HCT116 (cell line): ENCODE results near the gene CARD9. TPM values are rescaled to one million over a fixed set of nuclear protein-coding genes. Genes with fewer than 3 reads are reported as not detected.

Source experiments
- ATAC-seq: fragments of 200-7000 bp; cut with Tn5 transposase; 2 replicates; pipeline ENCODE4 v1.9.1; 2020; ENCODE audit warnings: mild to moderate bottlenecking, moderate library complexity
- BruUV-seq: library from RNA; stranded (reverse); fragments of 400-500 nt; replicated peaks from 2 replicates; lab custom pipeline; 2021; lab: Mats Ljungman, UMichigan
- CTCF ChIA-PET: fragments of 300-600 bp; sonication (Branson Sonifier 250); formaldehyde crosslinking; loops from one replicate; lab custom pipeline; 2021; ENCODE audit warnings: antibody characterized with exemption; lab: Charles Lee
- POLR2A ChIA-PET: fragments of 300-600, 350-600 bp; sonication (Branson Sonifier 250); formaldehyde crosslinking; loops from one replicate; lab custom pipeline; 2021; ENCODE audit warnings: antibody characterized with exemption; lab: Charles Lee
- RAD21 ChIA-PET, 2 experiments: fragments of 300-600 bp; sonication (Branson Sonifier 250); formaldehyde crosslinking; loops; one replicate each; lab custom pipeline; 2023; ENCODE audit warnings: low total read pairs in 2 of 2; ENCODE audit not compliant: uncharacterized antibody in 2 of 2, unreplicated experiment in 2 of 2, low non-redundant PET in 1 of 2; lab: Charles Lee
- DNase-seq: peaks from one replicate; pipeline ENCODE4 v3.0.0-alpha.2; 2010; ENCODE audit warnings: low read depth, low spot score
- H2AFZ ChIP-seq: fragments of 200-600 bp; shearing (Covaris generic), sonication (generic); 2 replicates; pipeline ENCODE4 v1.6.1; 2017; ENCODE audit warnings: low read depth, mixed run types, mixed read lengths, antibody characterized with exemption, low read length; ENCODE audit not compliant: poor library complexity, severe bottlenecking
- H3K27ac ChIP-seq: 2 replicates; pipeline ENCODE4 v1.5.1; 2012; ENCODE audit warnings: low read depth, low read length
- H3K27me3 ChIP-seq: fragments of 200-600 bp; sonication (generic); 2 replicates; pipeline ENCODE4 v1.6.1; 2016; ENCODE audit warnings: mixed run types, low read length, mixed read lengths; ENCODE audit not compliant: insufficient read depth
- H3K36me3 ChIP-seq, 2 experiments: fragments of 200-500 bp in 1 of 2; fragments of 200-600 bp in 1 of 2; sonication (Bioruptor generic) in 1 of 2; sonication (generic) in 1 of 2; 2 replicates each; pipeline versions ENCODE4 v1.5.1 to v1.6.1; 2014 to 2016; ENCODE audit warnings: low read length in 2 of 2, inconsistent platforms in 1 of 2, mixed read lengths in 1 of 2, mixed run types in 1 of 2; ENCODE audit not compliant: insufficient read depth in 2 of 2, control insufficient read depth in 1 of 2
- H3K4me1 ChIP-seq, 2 experiments: fragments of 200-600 bp in 1 of 2; sonication (generic) in 1 of 2; 2 replicates each; pipeline versions ENCODE4 v1.5.1 to v1.6.1; 2012 to 2017; ENCODE audit warnings: low read length in 2 of 2, inconsistent platforms in 1 of 2, mild to moderate bottlenecking in 1 of 2, mixed read lengths in 1 of 2, mixed run types in 1 of 2, moderate library complexity in 1 of 2; ENCODE audit not compliant: insufficient read depth in 2 of 2, control insufficient read depth in 1 of 2
- H3K4me2 ChIP-seq: fragments of 200-600 bp; sonication (generic); 2 replicates; pipeline ENCODE4 v1.6.1; 2017; ENCODE audit warnings: mixed run types, low read length, mixed read lengths
- H3K4me3 ChIP-seq, 2 experiments: fragments of 200-600 bp in 1 of 2; sonication (generic) in 1 of 2; replicated peaks in 1 of 2; 2 replicates each; pipeline ENCODE4 v1.5.1; 2011 to 2016; ENCODE audit warnings: low read length in 2 of 2, control low read depth in 1 of 2, low read depth in 1 of 2, mild to moderate bottlenecking in 1 of 2, mixed read lengths in 1 of 2, mixed run types in 1 of 2
- H3K79me2 ChIP-seq: fragments of 200-600 bp; sonication (generic); 2 replicates; pipeline ENCODE4 v1.6.1; 2017; ENCODE audit warnings: mild to moderate bottlenecking, mixed run types, low read length, moderate library complexity, mixed read lengths; ENCODE audit not compliant: insufficient read depth
- H3K9ac ChIP-seq: fragments of 200-600 bp; sonication (generic); 2 replicates; pipeline ENCODE4 v1.6.1; 2016; ENCODE audit warnings: low read length, mixed read lengths
- H3K9me2 ChIP-seq: fragments of 200-600 bp; sonication (generic), shearing (Covaris generic); 2 replicates; pipeline ENCODE4 v1.6.1; 2017; ENCODE audit warnings: mixed run types, mild to moderate bottlenecking, moderate library complexity; ENCODE audit not compliant: insufficient read depth
- H3K9me3 ChIP-seq, 2 experiments: fragments of 200-500 bp in 1 of 2; fragments of 200-600 bp in 1 of 2; sonication (Bioruptor generic) in 1 of 2; sonication (generic) in 1 of 2; 2 replicates each; pipeline ENCODE4 v1.6.1; 2014 to 2017; ENCODE audit warnings: low read length in 2 of 2, mixed read lengths in 2 of 2, inconsistent platforms in 1 of 2, low read depth in 1 of 2, mild to moderate bottlenecking in 1 of 2, mixed run types in 1 of 2, moderate library complexity in 1 of 2; ENCODE audit not compliant: control insufficient read depth in 1 of 2, insufficient read depth in 1 of 2
- H4K20me1 ChIP-seq: fragments of 200-600 bp; sonication (generic), shearing (Covaris generic); 2 replicates; pipeline ENCODE4 v1.6.1; 2017; ENCODE audit warnings: mixed run types, mild to moderate bottlenecking, moderate library complexity; ENCODE audit not compliant: insufficient read depth
- ATF3 ChIP-seq: IDR thresholded peaks from 2 replicates; pipeline ENCODE4 v1.6.1; 2012
- CBX3 ChIP-seq: IDR thresholded peaks from 2 replicates; pipeline ENCODE4 v1.6.1; 2012; ENCODE audit warnings: low read depth
- EGR1 ChIP-seq: IDR thresholded peaks from 2 replicates; pipeline ENCODE4 v1.6.1; 2012; ENCODE audit warnings: low read depth
- ELF1 ChIP-seq: IDR thresholded peaks from 2 replicates; pipeline ENCODE4 v1.6.1; 2012; ENCODE audit warnings: low read depth, borderline replicate concordance
- EZH2 ChIP-seq: fragments of 200-600 bp; sonication (generic); IDR thresholded peaks from 2 replicates; pipeline ENCODE4 v1.6.1; 2017; ENCODE audit warnings: antibody characterized with exemption, mixed run types
- EZH2phosphoT487 ChIP-seq: fragments of 200-600 bp; IDR thresholded peaks from 2 replicates; pipeline ENCODE4 v1.6.1; 2018; ENCODE audit warnings: antibody characterized with exemption, borderline replicate concordance
- FOSL1 ChIP-seq: IDR thresholded peaks from 2 replicates; pipeline ENCODE4 v1.6.1; 2012; ENCODE audit warnings: low read depth
- POLR2A ChIP-seq: IDR thresholded peaks from 2 replicates; pipeline ENCODE4 v1.7.0; 2011; ENCODE audit warnings: borderline replicate concordance; ENCODE audit not compliant: insufficient read depth, insufficient read length; ENCODE audit errors: extremely low read depth
- POLR2AphosphoS5 ChIP-seq: IDR thresholded peaks from 2 replicates; pipeline ENCODE4 v1.6.1; 2011; ENCODE audit warnings: mild to moderate bottlenecking, low read depth, low read length, moderate library complexity
- REST ChIP-seq: IDR thresholded peaks from 2 replicates; pipeline ENCODE4 v1.6.1; 2012; ENCODE audit warnings: low read depth
- SIN3A ChIP-seq: IDR thresholded peaks from 2 replicates; pipeline ENCODE4 v1.6.1; 2012; ENCODE audit warnings: low read depth
- SP1 ChIP-seq: IDR thresholded peaks from 2 replicates; pipeline ENCODE4 v1.6.1; 2012; ENCODE audit warnings: low read depth
- SRF ChIP-seq: IDR thresholded peaks from 2 replicates; pipeline ENCODE4 v1.6.1; 2012; ENCODE audit warnings: low read depth
- TCF7L2 ChIP-seq: IDR thresholded peaks from 2 replicates; pipeline ENCODE4 v1.7.0; 2011; ENCODE audit warnings: borderline replicate concordance, inconsistent platforms; ENCODE audit not compliant: insufficient read depth, insufficient read length; ENCODE audit errors: extremely low read depth
- ZBTB33 ChIP-seq: IDR thresholded peaks from 2 replicates; pipeline ENCODE4 v1.6.1; 2011; ENCODE audit warnings: mild to moderate bottlenecking, low read length, moderate library complexity; ENCODE audit not compliant: insufficient replicate concordance; ENCODE audit errors: extremely low read depth
- ZNF274 ChIP-seq: fragments of 200-500 bp; sonication (Bioruptor generic); IDR thresholded peaks from 2 replicates; pipeline ENCODE4 v1.6.1; 2014; ENCODE audit warnings: mild to moderate bottlenecking, low read depth, low read length, inconsistent platforms
- intact Hi-C: fragments of 100-400 bp; cut with micrococcal nuclease; formaldehyde crosslinking; loops from 2 replicates; pipeline ENCODE4 v1.10.0; 2022
- total RNA-seq: library from RNA; stranded (reverse); gene quantifications from one replicate; pipeline ENCODE4 v1.2.1, GENCODE V29; 2021; ENCODE audit not compliant: unreplicated experiment

CARD9 gene
- total RNA-seq, 1 experiment from 2014 or later: 1.2 TPM

- no peaks in the 10 kb centered on the region for H3K27me3 ChIP-seq
- H3K9me2 ChIP-seq: no peaks in the 10 kb centered on the region
- DNase-seq (no peak), ATAC-seq (no peak)
- no peaks in the 10 kb centered on the region for H3K79me2 ChIP-seq
- H3K36me3 ChIP-seq: no peaks in the 10 kb centered on the region; a peak in 1 of 4 replicates
- RAD21 ChIA-PET: no interaction called here
- H3K27ac ChIP-seq: peak overlapping the region; percentile 44; the same call in 1 of the 2 replicates
- no peaks in the 10 kb centered on the region for H3K9me3 ChIP-seq
- POLR2A ChIA-PET: no interaction called here
- intact Hi-C loops: no loop called here
- peaks cover 18 to 36% of the 10 kb centered on the region in 2 experiments; a peak in 3 of 4 replicates for H3K4me1 ChIP-seq
- no peaks in the 10 kb centered on the region for H4K20me1 ChIP-seq
- TF ChIP-seq ZBTB33 (no peak), SIN3A (no peak), EGR1 (no peak), TCF7L2 (no peak), EZH2 (no peak), SP1 (no peak), FOSL1 (no peak), ELF1 (no peak), ZNF274 (no peak), POLR2A (no peak), REST (no peak), POLR2AphosphoS5 (no peak), ATF3 (no peak), EZH2phosphoT487 (no peak), SRF (no peak), CBX3 (no peak)
- 0 out of 2 replicates have a peak overlapping the region, but pooled peaks have one; percentile 61 for H3K4me2 ChIP-seq
- no TSS peak for BruUV-seq
- CTCF ChIA-PET: interaction anchor here (1.3 to 1.9 kb wide), 2 partner anchors 8 to 10 kb away, joined by 5 read pairs; no protein-coding TSS in a partner anchor
- no peak overlapping the region for H2AFZ ChIP-seq
- no peak overlapping the region for H3K4me3 ChIP-seq
- 0 out of 2 replicates have a peak overlapping the region, but pooled peaks have one; percentile 27 for H3K9ac ChIP-seq
Measured at GRCh38 chr9:136344544-136345280, 28.8 kb downstream of the CARD9 start.
